IMR-90 (cell line): ENCODE measurements around the gene COMMD1.

ENCODE experiments used
- BHLHE40 ChIP-seq: fragments of 150-350 bp; IDR thresholded peaks from 2 replicates; pipeline ENCODE4 v1.6.1; 2016; ENCODE audit warnings: mild to moderate bottlenecking, low read depth, low read length
- CTCF ChIP-seq: conservative IDR thresholded peaks from 2 replicates; pipeline ENCODE4 v1.5.1; 2012; ENCODE audit warnings: mild to moderate bottlenecking, low read depth, low read length, improper control_type of control experiment
- ELK1 ChIP-seq: fragments of 150-350 bp; IDR thresholded peaks from 2 replicates; pipeline ENCODE4 v1.6.1; 2016; ENCODE audit warnings: low read depth, mild to moderate bottlenecking, low read length, moderate library complexity, borderline replicate concordance
- MAFK ChIP-seq: IDR thresholded peaks from 2 replicates; pipeline ENCODE4 v1.6.1; 2012; ENCODE audit warnings: low read depth, low read length, improper control_type of control experiment
- POLR2A ChIP-seq: IDR thresholded peaks from 2 replicates; pipeline ENCODE4 v1.6.1; 2012; ENCODE audit warnings: mild to moderate bottlenecking, low read depth, low read length
- RAD21 ChIP-seq: IDR thresholded peaks from 2 replicates; pipeline ENCODE4 v1.6.1; 2012; ENCODE audit warnings: low read length, improper control_type of control experiment
- RCOR1 ChIP-seq: IDR thresholded peaks from 2 replicates; pipeline ENCODE4 v1.6.1; 2012; ENCODE audit warnings: mild to moderate bottlenecking, low read length, improper control_type of control experiment; ENCODE audit not compliant: insufficient replicate concordance
- RFX5 ChIP-seq: IDR thresholded peaks from 2 replicates; pipeline ENCODE4 v1.8.0; 2012; ENCODE audit warnings: low read depth, mild to moderate bottlenecking, low read length, moderate library complexity
- USF2 ChIP-seq: fragments of 150-350 bp; IDR thresholded peaks from 2 replicates; pipeline ENCODE4 v1.6.1; 2017; ENCODE audit warnings: mild to moderate bottlenecking, antibody characterized with exemption, low read length, low read depth

GRCh38 chr2:62084801-62085200 lies 179.3 kb downstream of the COMMD1 start:
- TF ChIP-seq USF2 (no peak), CTCF (no peak), RFX5 (no peak), RCOR1 (no peak), ELK1 (no peak), POLR2A (no peak), RAD21 (no peak), MAFK (no peak), BHLHE40 (no peak)
